ENCODE results near the gene GEMIN7. TPM values are rescaled to one million over a fixed set of nuclear protein-coding genes. Genes with fewer than 3 reads are reported as not detected.

Gene GEMIN7
- total RNA-seq, 1 experiment from 2014 or later, result 34.0 TPM

DNA sequence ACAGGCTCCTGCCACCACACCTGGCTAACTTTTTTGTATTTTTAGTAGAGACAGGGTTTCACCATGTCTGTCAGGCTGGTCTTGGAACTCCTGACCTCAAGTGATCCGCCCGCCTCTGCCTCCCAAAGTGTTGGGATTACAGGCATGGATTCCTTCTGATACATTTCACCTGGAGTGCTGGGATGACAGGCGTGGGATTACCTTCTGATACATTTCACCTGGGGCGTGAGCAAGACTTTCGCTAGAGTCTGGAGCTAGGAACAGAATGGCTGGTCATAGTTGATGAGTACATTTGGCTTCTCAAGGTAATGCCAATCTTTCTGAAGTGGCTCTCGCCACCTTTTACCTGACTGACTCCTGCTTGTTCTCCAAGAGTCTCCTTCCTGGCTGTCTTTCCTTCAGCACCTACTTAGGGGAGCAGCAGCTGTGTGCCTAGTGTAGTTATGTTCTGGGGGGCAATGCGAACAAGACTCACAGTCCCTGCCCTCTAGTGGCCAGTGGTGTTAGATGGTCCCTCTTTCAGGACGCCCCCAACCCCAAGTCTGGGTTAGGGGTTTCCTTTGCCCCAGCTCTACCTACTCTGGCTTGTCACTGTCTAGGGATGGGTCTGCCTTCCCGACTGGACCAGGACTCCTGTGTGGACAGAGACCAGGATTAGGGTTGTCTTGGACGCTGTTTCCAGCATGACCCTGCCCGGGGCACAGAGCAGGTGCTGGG is 33.2 kb downstream of the GEMIN7 start:
- H3K27me3 ChIP-seq (replicated peaks; ENCODE audit: insufficient read depth, low read depth, low read length, poor library complexity), result no peaks in the 10 kb centered on the region
- POLR2A ChIA-PET (ENCODE audit: low non-redundant PET), result no interaction called here
- DNase-seq (ENCODE audit: low spot score), result no peak
- no peaks in the 10 kb centered on the region for H3K4me1 ChIP-seq (ENCODE audit: insufficient read depth, low read length, poor library complexity, severe bottlenecking)
- BruUV-seq (replicated peaks), result no TSS peak
- H3K4me3 ChIP-seq (ENCODE audit: low read depth, low read length, poor library complexity, severe bottlenecking), result no peak overlapping the region
- no peaks in the 10 kb centered on the region for H3K36me3 ChIP-seq (ENCODE audit: insufficient read depth, low read length, poor library complexity, severe bottlenecking)
- no peak overlapping the region for H3K27ac ChIP-seq (ENCODE audit: low read depth, low read length, poor library complexity, severe bottlenecking)
- TF ChIP-seq, protein P1, sequence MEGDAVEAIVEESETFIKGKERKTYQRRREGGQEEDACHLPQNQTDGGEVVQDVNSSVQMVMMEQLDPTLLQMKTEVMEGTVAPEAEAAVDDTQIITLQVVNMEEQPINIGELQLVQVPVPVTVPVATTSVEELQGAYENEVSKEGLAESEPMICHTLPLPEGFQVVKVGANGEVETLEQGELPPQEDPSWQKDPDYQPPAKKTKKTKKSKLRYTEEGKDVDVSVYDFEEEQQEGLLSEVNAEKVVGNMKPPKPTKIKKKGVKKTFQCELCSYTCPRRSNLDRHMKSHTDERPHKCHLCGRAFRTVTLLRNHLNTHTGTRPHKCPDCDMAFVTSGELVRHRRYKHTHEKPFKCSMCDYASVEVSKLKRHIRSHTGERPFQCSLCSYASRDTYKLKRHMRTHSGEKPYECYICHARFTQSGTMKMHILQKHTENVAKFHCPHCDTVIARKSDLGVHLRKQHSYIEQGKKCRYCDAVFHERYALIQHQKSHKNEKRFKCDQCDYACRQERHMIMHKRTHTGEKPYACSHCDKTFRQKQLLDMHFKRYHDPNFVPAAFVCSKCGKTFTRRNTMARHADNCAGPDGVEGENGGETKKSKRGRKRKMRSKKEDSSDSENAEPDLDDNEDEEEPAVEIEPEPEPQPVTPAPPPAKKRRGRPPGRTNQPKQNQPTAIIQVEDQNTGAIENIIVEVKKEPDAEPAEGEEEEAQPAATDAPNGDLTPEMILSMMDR (conservative IDR thresholded peaks at IDR 0.05; ENCODE audit: low read depth, low read length), result no peak
- no peak for TF ChIP-seq EZH2 (IDR thresholded peaks at IDR 0.05; ENCODE audit: borderline replicate concordance, low read depth, low read length, poor library complexity, severe bottlenecking)
- CTCF ChIA-PET, result no interaction called here
- intact Hi-C loops (cut with micrococcal nuclease; ENCODE audit: unreplicated experiment), result no loop called here
- H3K9me3 ChIP-seq (ENCODE audit: low read depth, low read length, poor library complexity, severe bottlenecking), result no peaks in the 10 kb centered on the region

DNA sequence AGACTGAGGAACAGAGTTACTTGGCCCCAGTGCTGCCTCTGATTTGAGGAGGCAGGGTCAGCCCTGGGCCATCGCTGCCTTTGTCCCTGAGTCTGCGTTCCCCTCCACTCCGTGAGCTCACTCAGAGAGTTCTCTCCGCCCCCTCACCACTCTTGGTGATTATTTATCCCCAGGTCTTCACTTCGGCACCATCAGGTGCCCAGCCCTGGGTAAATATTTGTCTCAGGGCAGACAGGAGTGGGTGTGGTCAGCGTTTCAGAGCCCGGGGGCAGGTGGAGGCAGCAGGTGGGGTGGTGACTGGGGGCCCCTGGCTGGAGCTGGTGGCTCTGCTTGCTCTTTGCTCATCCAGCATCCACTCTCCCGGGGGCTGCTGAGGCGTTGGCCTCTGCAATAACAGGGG is 34.6 kb downstream of the GEMIN7 start:
- no peaks in the 10 kb centered on the region for H3K4me1 ChIP-seq (ENCODE audit: insufficient read depth, low read length, poor library complexity, severe bottlenecking)
- H3K4me3 ChIP-seq (ENCODE audit: low read depth, low read length, poor library complexity, severe bottlenecking), result no peak overlapping the region
- no peaks in the 10 kb centered on the region for H3K36me3 ChIP-seq (ENCODE audit: insufficient read depth, low read length, poor library complexity, severe bottlenecking)
- no peaks in the 10 kb centered on the region for H3K27me3 ChIP-seq (replicated peaks; ENCODE audit: insufficient read depth, low read depth, low read length, poor library complexity)
- no peak for DNase-seq (ENCODE audit: low spot score)
- TF ChIP-seq, protein P1 (conservative IDR thresholded peaks at IDR 0.05; ENCODE audit: low read depth, low read length), result no peak
- ChIA-PET POLR2A (ENCODE audit: low non-redundant PET) (no interaction called here), CTCF (no interaction called here)
- no TSS peak for BruUV-seq (replicated peaks)
- intact Hi-C loops (cut with micrococcal nuclease; ENCODE audit: unreplicated experiment), result no loop called here
- H3K9me3 ChIP-seq (ENCODE audit: low read depth, low read length, poor library complexity, severe bottlenecking), result no peaks in the 10 kb centered on the region
- H3K27ac ChIP-seq (ENCODE audit: low read depth, low read length, poor library complexity, severe bottlenecking), result no peak overlapping the region

DNA sequence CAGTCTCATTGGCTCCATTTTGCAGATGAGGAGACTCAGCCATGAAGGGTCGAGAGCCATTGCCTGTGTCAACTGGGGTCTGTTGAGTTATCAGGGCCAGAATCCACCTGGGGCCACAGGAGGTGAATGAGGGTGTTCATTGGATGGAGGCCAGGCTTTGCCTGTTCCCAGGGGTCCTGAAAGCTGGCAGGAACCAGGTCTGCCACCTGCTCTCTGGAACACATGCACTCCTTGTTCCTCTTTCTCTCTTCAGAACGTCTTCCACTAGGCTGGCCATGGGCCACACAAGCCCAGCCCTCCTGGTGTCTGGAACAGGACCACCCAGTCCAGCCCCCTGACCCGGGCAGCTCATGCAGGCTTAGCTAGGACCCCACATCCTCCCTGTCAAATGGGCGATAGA is 35.1 kb downstream of the GEMIN7 start:
- Histone ChIP-seq H3K4me1 (ENCODE audit: insufficient read depth, low read length, poor library complexity, severe bottlenecking) (no peaks in the 10 kb centered on the region), H3K27ac (ENCODE audit: low read depth, low read length, poor library complexity, severe bottlenecking) (no peak overlapping the region), H3K36me3 (ENCODE audit: insufficient read depth, low read length, poor library complexity, severe bottlenecking) (no peaks in the 10 kb centered on the region), H3K9me3 (ENCODE audit: low read depth, low read length, poor library complexity, severe bottlenecking) (no peaks in the 10 kb centered on the region), H3K27me3 (replicated peaks; ENCODE audit: insufficient read depth, low read depth, low read length, poor library complexity) (no peaks in the 10 kb centered on the region), H3K4me3 (ENCODE audit: low read depth, low read length, poor library complexity, severe bottlenecking) (no peak overlapping the region)
- POLR2A ChIA-PET (ENCODE audit: low non-redundant PET), result no interaction called here
- no peak for DNase-seq (ENCODE audit: low spot score)
- CTCF ChIA-PET, result no interaction called here
- intact Hi-C loops (cut with micrococcal nuclease; ENCODE audit: unreplicated experiment), result no loop called here
- BruUV-seq (replicated peaks), result no TSS peak
- TF ChIP-seq, protein P1 (conservative IDR thresholded peaks at IDR 0.05; ENCODE audit: low read depth, low read length), result no peak
- no peak for TF ChIP-seq EZH2 (IDR thresholded peaks at IDR 0.05; ENCODE audit: borderline replicate concordance, low read depth, low read length, poor library complexity, severe bottlenecking)

Data from A673 (cell line).